SK-N-MC (cell line): Measurements from ENCODE around the gene KRT82.

Source experiments
- EZH2 ChIP-seq: fragments of 200-600 bp; sonication (generic); IDR thresholded peaks from one replicate; pipeline ENCODE4 v1.6.1; 2017; ENCODE audit warnings: antibody characterized with exemption
- POLR2AphosphoS5 ChIP-seq: IDR thresholded peaks from 2 replicates; pipeline ENCODE4 v1.6.1; 2012; ENCODE audit warnings: mild to moderate bottlenecking, low read depth, low read length, borderline replicate concordance

- no peak for TF ChIP-seq POLR2AphosphoS5
- no peak for TF ChIP-seq EZH2
Observed at GRCh38 chr12:52360106-52360662, 46.0 kb downstream of the KRT82 start.
